GM18868 (cell line): ENCODE measurements around the gene RPL38.

Experiments
- ATAC-seq: cut with Tn5 transposase; IDR thresholded peaks from one replicate; pipeline ENCODE4 v1.9.1; 2021; ENCODE audit warnings: mild to moderate bottlenecking, moderate library complexity; ENCODE audit not compliant: unreplicated experiment

Gene RPL38

GRCh38 chr17:74203439-74204240 lies at the start of gene RPL38:
RPL38 (plus strand) TSS chr17:74203678; CDS start chr17:74203956, 278 bp downstream.
- ATAC-seq = peak; percentile 72

DNA sequence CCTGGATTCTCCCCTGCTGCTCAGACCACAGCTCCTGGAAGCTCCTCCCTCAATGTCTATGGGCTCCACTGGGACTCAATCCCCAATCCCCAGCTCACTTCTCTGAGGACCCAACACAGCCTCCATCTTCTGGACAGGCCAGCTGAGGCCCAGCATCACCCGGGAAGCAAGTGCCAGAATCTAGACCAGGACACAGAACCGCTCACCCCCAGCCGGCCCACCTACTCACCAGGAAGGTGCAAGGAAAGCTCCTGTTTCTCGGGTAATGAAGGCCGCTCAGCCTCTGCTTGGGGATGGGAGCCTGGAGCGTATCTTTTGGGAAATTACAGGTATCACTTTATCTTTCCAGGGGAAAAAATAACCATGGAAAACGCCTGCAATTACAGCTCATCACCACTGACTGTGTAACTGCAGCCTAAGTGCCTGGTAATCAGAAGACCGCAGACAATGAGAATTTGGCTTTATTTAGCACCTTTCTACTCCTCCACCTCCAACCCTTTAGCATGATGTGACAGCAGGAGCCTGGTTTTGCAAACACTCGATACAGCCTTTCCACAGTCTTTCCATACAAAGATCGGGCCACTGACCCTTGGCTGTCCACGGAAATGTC lies 49.6 kb upstream of the RPL38 start:
- ATAC-seq = no peak

DNA sequence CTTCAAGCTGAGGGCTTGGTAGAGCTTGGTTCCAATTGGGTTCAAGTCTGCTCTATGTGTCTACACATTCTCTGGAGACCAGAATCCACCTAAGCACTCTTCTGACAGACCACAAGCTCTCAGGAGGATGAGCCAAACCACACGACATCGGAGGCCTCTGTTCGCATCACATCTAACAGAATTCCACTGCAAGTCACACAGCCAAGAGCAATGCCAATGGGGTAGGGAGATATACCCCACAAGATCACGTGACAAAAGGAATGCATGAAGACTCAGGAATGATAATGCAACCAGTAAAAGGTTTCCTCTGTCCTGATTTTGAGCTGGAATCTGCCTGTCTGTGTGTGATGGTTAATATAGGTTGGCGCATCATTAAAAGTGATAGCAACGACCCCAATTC lies 46.6 kb upstream of the RPL38 start:
- ATAC-seq = no peak

- no peak for ATAC-seq
Measured at GRCh38 chr17:74157366-74157765, 46.1 kb upstream of the RPL38 start.

- no peak for ATAC-seq
Measured at GRCh38 chr17:74158761-74159160, 44.7 kb upstream of the RPL38 start.

DNA sequence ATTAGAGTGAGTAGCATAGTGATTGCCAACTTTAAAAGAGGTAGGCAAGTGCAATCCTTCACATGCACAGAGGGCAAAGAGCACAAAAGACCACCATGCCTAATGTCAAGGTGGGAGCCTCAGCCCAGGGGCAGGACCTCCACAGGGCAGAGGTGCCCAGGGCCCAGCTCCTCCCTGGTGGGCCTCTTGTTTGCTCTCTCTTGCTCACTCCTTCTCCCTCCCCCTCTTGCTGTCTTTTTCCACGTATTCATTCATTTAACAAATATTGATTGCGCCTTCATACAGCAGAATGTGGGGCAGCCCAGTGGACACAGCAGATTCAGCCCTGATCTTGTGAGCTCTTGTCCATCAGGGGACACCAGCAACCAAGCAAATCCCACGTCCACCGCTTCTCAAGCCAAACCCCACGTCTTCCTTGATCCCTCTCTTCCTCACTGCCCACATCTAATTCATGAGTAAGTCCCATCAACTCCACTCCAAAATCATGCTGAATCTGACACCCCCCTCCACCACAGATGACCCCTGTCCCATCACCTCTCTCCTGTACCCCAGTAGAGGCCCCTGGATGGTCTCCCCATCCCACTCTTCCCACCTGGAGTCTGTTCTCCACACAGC lies 44.1 kb upstream of the RPL38 start:
- ATAC-seq = no peak

- no peak for ATAC-seq
Measured at GRCh38 chr17:74160656-74161502, 42.6 kb upstream of the RPL38 start.

GRCh38 chr17:74161503-74161875 lies 42.0 kb upstream of the RPL38 start:
- ATAC-seq = no peak

- ATAC-seq = no peak
Measured at GRCh38 chr17:74163271-74163821, 40.1 kb upstream of the RPL38 start.

- no peak for ATAC-seq
Measured at GRCh38 chr17:74163836-74164235, 39.6 kb upstream of the RPL38 start.

DNA sequence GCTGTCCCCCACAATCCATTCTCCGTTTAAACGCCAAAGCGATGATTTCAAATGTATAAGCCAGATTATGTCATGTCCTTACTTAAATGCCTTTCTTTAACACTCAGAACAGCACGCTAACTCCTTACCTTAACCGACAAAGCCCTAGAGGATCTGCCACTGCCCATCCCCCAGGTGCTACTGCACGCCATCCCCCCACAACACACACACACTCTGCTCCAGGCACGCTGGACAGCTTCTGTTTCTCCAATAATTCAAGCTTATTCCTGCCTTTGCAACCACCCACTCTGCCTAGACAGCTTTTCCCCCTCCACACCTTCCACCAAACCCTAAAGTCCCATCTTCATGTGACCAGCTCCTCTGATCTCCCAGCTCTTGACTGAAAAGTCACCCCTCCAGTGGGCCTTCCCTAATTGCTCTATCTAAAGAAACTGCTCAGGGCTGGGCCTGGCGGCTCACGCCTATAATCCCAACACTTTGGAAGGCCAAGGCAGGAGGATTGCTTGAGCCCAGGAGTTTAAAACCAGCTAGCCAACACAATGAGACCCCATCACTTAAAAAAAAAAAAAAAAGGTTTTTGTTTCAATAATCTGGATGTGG lies 38.9 kb upstream of the RPL38 start:
- ATAC-seq = no peak

DNA sequence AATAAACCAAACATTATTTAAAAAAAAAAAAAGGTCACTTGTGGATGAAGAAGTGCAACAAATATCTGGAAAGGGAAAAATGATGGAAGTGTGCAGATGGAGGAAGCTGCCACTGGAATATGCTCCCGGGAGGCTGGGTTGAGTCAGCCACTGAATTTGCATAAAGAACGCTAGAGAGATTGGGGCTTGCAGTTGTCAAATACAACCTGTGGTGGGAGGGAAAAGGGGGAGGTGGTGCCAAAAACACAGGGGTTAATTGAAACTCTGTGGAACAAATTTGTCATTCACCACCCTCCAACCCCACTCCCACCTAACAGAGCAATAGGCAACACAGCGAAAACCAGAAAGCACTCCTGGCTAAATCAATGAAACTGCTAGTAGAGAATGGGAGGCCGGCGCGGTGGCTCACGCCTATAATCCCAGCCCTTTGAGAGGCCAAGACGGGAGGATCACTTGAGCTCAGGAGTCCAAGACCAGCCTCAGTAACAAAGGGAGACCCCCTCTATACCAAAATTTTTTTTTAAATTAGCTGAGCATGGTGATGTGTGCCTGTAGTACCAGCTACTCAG lies 37.6 kb upstream of the RPL38 start:
- ATAC-seq = no peak

DNA sequence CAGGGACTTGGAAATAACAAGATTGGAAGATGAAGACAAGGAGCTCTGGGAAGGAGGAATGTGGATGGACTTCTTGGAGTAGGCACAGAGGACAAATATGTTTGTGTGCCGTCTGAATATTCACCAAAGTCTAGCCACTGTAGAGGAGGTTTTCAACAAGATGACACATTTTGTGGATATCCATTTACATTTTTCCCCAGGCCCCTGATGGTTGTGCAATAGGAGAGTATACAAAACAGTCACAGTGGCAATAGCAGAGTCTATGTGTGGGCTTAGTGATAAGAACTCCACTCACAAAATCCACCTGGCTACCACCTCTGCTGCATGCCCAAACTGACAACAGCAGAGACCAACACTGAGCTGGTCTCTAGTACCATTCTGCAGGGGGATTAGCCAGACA lies 32.6 kb upstream of the RPL38 start:
- ATAC-seq = no peak

- ATAC-seq = no peak
Measured at GRCh38 chr17:74172700-74173099, 30.8 kb upstream of the RPL38 start.

- no peak for ATAC-seq
Measured at GRCh38 chr17:74176546-74177001, 26.9 kb upstream of the RPL38 start.

- no peak for ATAC-seq
Measured at GRCh38 chr17:74177018-74177450, 26.4 kb upstream of the RPL38 start.

DNA sequence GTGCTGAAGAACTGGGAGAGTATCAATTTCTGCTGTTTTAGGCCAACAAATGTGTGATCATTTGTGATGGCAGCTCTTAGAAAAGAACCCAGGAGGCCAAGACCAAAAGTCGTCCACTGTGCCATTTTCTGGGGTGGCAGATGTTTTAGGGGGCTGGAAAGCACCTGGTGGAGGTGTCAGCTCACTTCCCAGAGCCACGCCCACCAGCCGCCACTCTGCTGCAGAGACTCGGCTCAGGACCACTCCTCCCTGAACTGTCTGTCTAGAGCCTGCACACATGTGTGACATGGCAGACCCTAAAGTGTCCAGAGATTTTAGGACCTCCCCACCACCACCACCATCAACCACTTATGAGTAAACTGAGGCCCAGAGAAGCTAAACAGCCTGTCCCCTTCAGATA lies 23.9 kb upstream of the RPL38 start:
- no peak for ATAC-seq

- ATAC-seq = no peak
Measured at GRCh38 chr17:74180336-74180735, 23.1 kb upstream of the RPL38 start.

DNA sequence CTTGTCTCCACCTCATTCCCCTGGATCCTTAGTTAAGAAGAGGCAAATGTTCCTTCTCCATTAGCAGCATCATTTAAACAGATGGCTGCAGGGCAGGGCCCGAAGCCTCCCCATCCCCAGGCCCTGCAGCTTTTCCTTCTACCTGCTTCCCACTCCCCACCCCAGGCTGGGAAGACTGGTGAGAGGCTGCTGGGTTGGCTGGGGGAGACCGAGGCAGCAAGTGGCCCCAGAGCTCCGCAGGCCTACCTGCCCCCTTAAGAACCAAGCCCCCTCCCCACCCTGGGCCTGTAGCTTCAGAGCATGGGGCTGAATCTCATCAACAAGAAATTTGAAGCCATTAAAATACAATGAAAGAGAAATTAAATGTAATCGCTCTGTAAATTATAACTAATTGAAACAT lies 22.1 kb upstream of the RPL38 start:
- ATAC-seq = no peak
